HG03469 (cell line): ENCODE results near the gene FHIT.

Experiments used
- ATAC-seq: cut with Tn5 transposase; IDR thresholded peaks from one replicate; pipeline ENCODE4 v1.9.1; 2021; ENCODE audit warnings: mild to moderate bottlenecking, moderate library complexity, moderate number of reproducible peaks; ENCODE audit not compliant: unreplicated experiment

Gene FHIT

GRCh38 chr3:59876533-59877062, 1374.7 kb downstream of the FHIT start:
- ATAC-seq: no peak

- no peak for ATAC-seq
Observed at GRCh38 chr3:59873576-59874230, 1377.5 kb downstream of the FHIT start.

GRCh38 chr3:59872128-59872527, 1379.1 kb downstream of the FHIT start:
- no peak for ATAC-seq

GRCh38 chr3:59867185-59868002, 1383.9 kb downstream of the FHIT start:
- no peak for ATAC-seq

- ATAC-seq: no peak
Observed at GRCh38 chr3:59866076-59866475, 1385.2 kb downstream of the FHIT start.

- no peak for ATAC-seq
Observed at GRCh38 chr3:59865351-59865750, 1385.9 kb downstream of the FHIT start.

- ATAC-seq: no peak
Observed at GRCh38 chr3:59862686-59863085, 1388.6 kb downstream of the FHIT start.

- peak; percentile 54 for ATAC-seq
Observed at GRCh38 chr3:59857589-59858346, 1393.5 kb downstream of the FHIT start.

- ATAC-seq: no peak
Observed at GRCh38 chr3:59856934-59857460, 1394.3 kb downstream of the FHIT start.

- no peak for ATAC-seq
Observed at GRCh38 chr3:59854061-59854709, 1397.1 kb downstream of the FHIT start.

- no peak for ATAC-seq
Observed at GRCh38 chr3:59850417-59850816, 1400.8 kb downstream of the FHIT start.

- no peak for ATAC-seq
Observed at GRCh38 chr3:59845386-59845785, 1405.9 kb downstream of the FHIT start.

GRCh38 chr3:59843821-59844220, 1407.4 kb downstream of the FHIT start:
- no peak for ATAC-seq

- peak; percentile 97 for ATAC-seq
Observed at GRCh38 chr3:59839810-59840515, 1411.3 kb downstream of the FHIT start.

- ATAC-seq: no peak
Observed at GRCh38 chr3:59839283-59839682, 1412.0 kb downstream of the FHIT start.

- ATAC-seq: no peak
Observed at GRCh38 chr3:59836531-59836930, 1414.7 kb downstream of the FHIT start.

- no peak for ATAC-seq
Observed at GRCh38 chr3:59832702-59833101, 1418.5 kb downstream of the FHIT start.

GRCh38 chr3:59832241-59832640, 1419.0 kb downstream of the FHIT start:
- no peak for ATAC-seq

GRCh38 chr3:59831394-59831793, 1419.9 kb downstream of the FHIT start:
- no peak for ATAC-seq

- ATAC-seq: no peak
Observed at GRCh38 chr3:59829527-59829926, 1421.7 kb downstream of the FHIT start.
